IMR-90 (cell line): ENCODE results near the gene INSM1. TPM values are rescaled to one million over a fixed set of nuclear protein-coding genes. Genes with fewer than 3 reads are reported as not detected.

Experiments used
- ATAC-seq: fragments of 200-7000 bp; cut with Tn5 transposase; 2 replicates; pipeline ENCODE4 v1.9.1; 2020; ENCODE audit warnings: low read depth, mild to moderate bottlenecking, moderate library complexity
- BruUV-seq: library from RNA; stranded (reverse); fragments of 400-500 nt; replicated peaks from 2 replicates; lab custom pipeline; 2021; lab: Mats Ljungman, UMichigan
- CTCF ChIA-PET: fragments of 300-600 bp; formaldehyde crosslinking; extraction: SDS; loops from one replicate; lab custom pipeline; 2021; ENCODE audit warnings: antibody characterized with exemption; lab: Yijun Ruan, JAX
- POLR2A ChIA-PET: fragments of 300-600 bp; sonication (Branson Sonifier 250); formaldehyde crosslinking; loops from one replicate; lab custom pipeline; 2022; ENCODE audit warnings: antibody characterized with exemption; ENCODE audit not compliant: unreplicated experiment; lab: Charles Lee
- DNase-seq: peaks from one replicate; pipeline ENCODE4 v3.0.0; 2013
- H2AFZ ChIP-seq: replicated peaks from 2 replicates; pipeline ENCODE3; 2013; ENCODE audit warnings: low read length, mild to moderate bottlenecking; ENCODE audit not compliant: poor library complexity
- H2AK5ac ChIP-seq: 2 replicates; pipeline ENCODE4 v1.6.1; 2013; ENCODE audit warnings: low read depth, low read length, inconsistent platforms
- H2AK9ac ChIP-seq: replicated peaks from 2 replicates; pipeline ENCODE3; 2013; ENCODE audit warnings: mild to moderate bottlenecking, low read depth, low read length, moderate library complexity; ENCODE audit not compliant: poor library complexity
- H2BK120ac ChIP-seq: 2 replicates; pipeline ENCODE4 v1.6.1; 2013; ENCODE audit warnings: low read depth, low read length, inconsistent platforms
- H2BK15ac ChIP-seq: 3 replicates; pipeline ENCODE4 v1.6.1; 2013; ENCODE audit warnings: low read depth, low read length, inconsistent platforms
- H2BK20ac ChIP-seq: 2 replicates; pipeline ENCODE4 v1.6.1; 2013; ENCODE audit warnings: low read depth, mild to moderate bottlenecking, inconsistent platforms, low read length, moderate library complexity
- H2BK5ac ChIP-seq: 2 replicates; pipeline ENCODE4 v1.6.1; 2013; ENCODE audit warnings: mild to moderate bottlenecking, low read depth, low read length, inconsistent platforms; ENCODE audit not compliant: poor library complexity, severe bottlenecking
- H3K14ac ChIP-seq: replicated peaks from 2 replicates; pipeline ENCODE4 v1.6.1; 2013; ENCODE audit warnings: low read depth, low read length, inconsistent platforms
- H3K18ac ChIP-seq: 2 replicates; pipeline ENCODE4 v1.6.1; 2013; ENCODE audit warnings: low read depth, low read length, control low read depth
- H3K23ac ChIP-seq: 2 replicates; pipeline ENCODE4 v1.6.1; 2013; ENCODE audit warnings: low read depth, low read length, inconsistent platforms
- H3K27ac ChIP-seq: 2 replicates; pipeline ENCODE4 v1.5.1; 2013; ENCODE audit warnings: mild to moderate bottlenecking, control low read depth, low read length; ENCODE audit not compliant: insufficient read depth
- H3K27me3 ChIP-seq: 2 replicates; pipeline ENCODE4 v1.6.1; 2013; ENCODE audit warnings: low read length; ENCODE audit not compliant: control insufficient read depth, insufficient read depth
- H3K36me3 ChIP-seq: 2 replicates; pipeline ENCODE4 v1.6.1; 2013; ENCODE audit warnings: low read length, mixed read lengths; ENCODE audit not compliant: control insufficient read depth, insufficient read depth
- H3K4ac ChIP-seq: 2 replicates; pipeline ENCODE4 v1.6.1; 2013; ENCODE audit warnings: low read depth, low read length, inconsistent platforms
- H3K4me1 ChIP-seq: 2 replicates; pipeline ENCODE4 v1.6.1; 2013; ENCODE audit warnings: low read length, mixed read lengths; ENCODE audit not compliant: control insufficient read depth, insufficient read depth
- H3K4me2 ChIP-seq: 2 replicates; pipeline ENCODE4 v1.6.1; 2013; ENCODE audit warnings: low read depth, mild to moderate bottlenecking, control low read depth, low read length, moderate library complexity
- H3K4me3 ChIP-seq: 2 replicates; pipeline ENCODE4 v1.5.1; 2013; ENCODE audit warnings: low read depth, mild to moderate bottlenecking, control low read depth, low read length, moderate library complexity; ENCODE audit not compliant: insufficient read depth
- H3K56ac ChIP-seq: 2 replicates; pipeline ENCODE4 v1.6.1; 2013; ENCODE audit warnings: low read length, inconsistent platforms; ENCODE audit not compliant: insufficient read depth; ENCODE audit errors: extremely low read depth
- H3K79me1 ChIP-seq, 2 experiments: 2 replicates each; pipeline ENCODE4 v1.6.1; 2013; ENCODE audit warnings: low read length in 2 of 2, inconsistent platforms in 1 of 2, low read depth in 1 of 2
- H3K9ac ChIP-seq: 2 replicates; pipeline ENCODE4 v1.6.1; 2013; ENCODE audit warnings: low read depth, low read length, control low read depth
- H3K9me1 ChIP-seq: 2 replicates; pipeline ENCODE4 v1.6.1; 2013; ENCODE audit warnings: low read length, inconsistent platforms; ENCODE audit not compliant: insufficient read depth
- H3K9me3 ChIP-seq: 2 replicates; pipeline ENCODE4 v1.6.1; 2013; ENCODE audit warnings: low read length; ENCODE audit not compliant: control insufficient read depth, insufficient read depth
- H4K20me1 ChIP-seq: 2 replicates; pipeline ENCODE4 v1.6.1; 2013; ENCODE audit warnings: low read length, inconsistent platforms; ENCODE audit not compliant: insufficient read depth
- H4K5ac ChIP-seq: 2 replicates; pipeline ENCODE4 v1.6.1; 2013; ENCODE audit warnings: mild to moderate bottlenecking, low read depth, low read length, control low read depth
- H4K8ac ChIP-seq, 2 experiments: 2 replicates each; pipeline ENCODE4 v1.6.1; 2013; ENCODE audit warnings: low read depth in 2 of 2, low read length in 2 of 2, control low read depth in 1 of 2, inconsistent platforms in 1 of 2
- H4K91ac ChIP-seq: 2 replicates; pipeline ENCODE4 v1.6.1; 2013; ENCODE audit warnings: low read depth, low read length, inconsistent platforms; ENCODE audit not compliant: insufficient read depth
- BHLHE40 ChIP-seq: fragments of 150-350 bp; IDR thresholded peaks from 2 replicates; pipeline ENCODE4 v1.6.1; 2016; ENCODE audit warnings: mild to moderate bottlenecking, low read depth, low read length
- CEBPB ChIP-seq: IDR thresholded peaks from 2 replicates; pipeline ENCODE4 v1.6.1; 2012; ENCODE audit warnings: low read depth, low read length, improper control_type of control experiment
- CHD1 ChIP-seq: IDR thresholded peaks from 2 replicates; pipeline ENCODE4 v1.6.1; 2012; ENCODE audit warnings: low read depth, low read length, improper control_type of control experiment
- FOS ChIP-seq: fragments of 150-350 bp; IDR thresholded peaks from 2 replicates; pipeline ENCODE4 v1.6.1; 2016; ENCODE audit warnings: low read depth, low read length
- MAFK ChIP-seq: IDR thresholded peaks from 2 replicates; pipeline ENCODE4 v1.6.1; 2012; ENCODE audit warnings: low read depth, low read length, improper control_type of control experiment
- MAZ ChIP-seq: IDR thresholded peaks from 2 replicates; pipeline ENCODE4 v1.6.1; 2012; ENCODE audit warnings: low read depth, mild to moderate bottlenecking, low read length, improper control_type of control experiment, moderate library complexity, borderline replicate concordance
- MXI1 ChIP-seq: IDR thresholded peaks from 2 replicates; pipeline ENCODE4 v1.6.1; 2012; ENCODE audit warnings: low read depth, mild to moderate bottlenecking, low read length, moderate library complexity, borderline replicate concordance
- NFE2L2 ChIP-seq: fragments of 150-350 bp; IDR thresholded peaks from 2 replicates; pipeline ENCODE4 v1.6.1; 2016; ENCODE audit warnings: low read depth, mild to moderate bottlenecking, low read length
- POLR2A ChIP-seq: IDR thresholded peaks from 2 replicates; pipeline ENCODE4 v1.6.1; 2012; ENCODE audit warnings: mild to moderate bottlenecking, low read depth, low read length
- RAD21 ChIP-seq: IDR thresholded peaks from 2 replicates; pipeline ENCODE4 v1.6.1; 2012; ENCODE audit warnings: low read length, improper control_type of control experiment
- RCOR1 ChIP-seq: IDR thresholded peaks from 2 replicates; pipeline ENCODE4 v1.6.1; 2012; ENCODE audit warnings: mild to moderate bottlenecking, low read length, improper control_type of control experiment; ENCODE audit not compliant: insufficient replicate concordance
- RFX5 ChIP-seq: IDR thresholded peaks from 2 replicates; pipeline ENCODE4 v1.8.0; 2012; ENCODE audit warnings: low read depth, mild to moderate bottlenecking, low read length, moderate library complexity
- SMC3 ChIP-seq: fragments of 150-350 bp; IDR thresholded peaks from 2 replicates; pipeline ENCODE4 v1.6.1; 2016; ENCODE audit warnings: low read depth, mild to moderate bottlenecking, antibody characterized with exemption, low read length, moderate library complexity
- WGBS, 2 experiments: methylation state at CpG; one replicate each; pipeline versions ENCODE4 v1.1.5 to v1.1.7; 2013; ENCODE audit warnings: missing lambda C conversion rate in 2 of 2; ENCODE audit not compliant: insufficient read length in 1 of 2; ENCODE audit errors: extremely low coverage in 2 of 2; 5-methylcytosine and 5-hydroxymethylcytosine counted together
- dilution Hi-C: fragments of 300-500 bp; cut with HindIII; formaldehyde crosslinking; loops from one replicate; pipeline ENCODE4 v1.14.3; 2018; ENCODE audit warnings: low sequenced_read_pairs; ENCODE audit not compliant: unreplicated experiment
- in situ Hi-C: fragments of 300-500 bp; cut with MboI; formaldehyde crosslinking; loops from 3 replicates; pipeline ENCODE4 v1.14.3; 2019; ENCODE audit warnings: low sequenced_read_pairs, inconsistent platforms, mixed read lengths
- intact Hi-C: fragments of 100-400 bp; cut with micrococcal nuclease; formaldehyde crosslinking; loops from 2 replicates; pipeline ENCODE4 v1.10.0; 2022
- polyA plus RNA-seq, 3 experiments: library from polyadenylated mRNA; depleted of rRNA; stranded (reverse); fragments of >200 nt; gene quantifications; 2 replicates each; pipeline ENCODE4 v1.2.3, GENCODE V29; 2012; ENCODE audit warnings: low replicate concordance in 1 of 3
- total RNA-seq: library from RNA; depleted of rRNA; stranded (reverse); fragments of >200 nt; gene quantifications from 2 replicates; pipeline ENCODE4 v1.2.3, GENCODE V29; 2012
- TF ChIP-seq, protein P1 (sequence below): fragments of 150-350 bp; IDR thresholded peaks from 2 replicates; pipeline ENCODE4 v1.6.1; 2017; ENCODE audit warnings: mild to moderate bottlenecking, antibody characterized with exemption, low read length, low read depth
- TF ChIP-seq, protein P2 (sequence below): conservative IDR thresholded peaks from 2 replicates; pipeline ENCODE4 v1.5.1; 2012; ENCODE audit warnings: mild to moderate bottlenecking, low read depth, low read length, improper control_type of control experiment
- TF ChIP-seq, protein P3 (sequence below): fragments of 150-350 bp; IDR thresholded peaks from 2 replicates; pipeline ENCODE4 v1.6.1; 2016; ENCODE audit warnings: low read depth, mild to moderate bottlenecking, low read length, moderate library complexity, borderline replicate concordance

The INSM1 gene
- total and polyA plus RNA-seq, 2 of the 4 experiments (the other 2 are of a cell fraction): not detected

DNA sequence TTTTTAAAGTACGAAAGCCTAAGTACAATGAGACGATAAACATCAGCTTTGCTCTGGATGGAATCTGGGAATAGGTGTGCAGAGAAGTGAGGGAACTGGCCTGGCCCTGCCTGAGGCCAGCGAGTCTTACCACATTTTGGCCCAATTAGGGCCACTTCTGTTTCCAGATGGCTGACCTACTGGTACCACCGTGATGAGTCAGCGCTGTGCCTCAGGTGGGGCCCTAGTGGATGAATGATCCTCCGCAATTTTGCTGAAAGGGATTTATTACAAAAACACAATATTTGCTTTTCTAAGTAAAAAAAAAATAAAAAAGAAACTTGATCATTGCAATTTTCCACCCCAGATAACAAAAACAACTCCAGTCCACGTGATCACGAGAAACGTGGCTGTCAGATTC is 22.5 kb downstream of the INSM1 start:
- H3K18ac ChIP-seq: no peak overlapping the region
- no peak overlapping the region for H4K5ac ChIP-seq
- no peak overlapping the region for H4K91ac ChIP-seq
- H2AFZ ChIP-seq: no peak overlapping the region
- H3K23ac ChIP-seq: no peak overlapping the region
- ATAC-seq (no peak), DNase-seq (no peak)
- BruUV-seq: no TSS peak
- no peak overlapping the region for H2BK20ac ChIP-seq
- H3K4me3 ChIP-seq: no peak overlapping the region
- no peak overlapping the region for H2BK120ac ChIP-seq
- no peak overlapping the region for H3K14ac ChIP-seq
- H3K9me1 ChIP-seq: peaks cover 3% of the 10 kb centered on the region; the same call in 1 of the 2 replicates
- no peak overlapping the region for H3K4ac ChIP-seq
- H2AK5ac ChIP-seq: no peak overlapping the region
- no peak overlapping the region for H3K27ac ChIP-seq
- in situ Hi-C loops: no loop called here
- H3K27me3 ChIP-seq: peaks cover 9% of the 10 kb centered on the region
- H3K79me1 ChIP-seq: no peaks in the 10 kb centered on the region
- no peak overlapping the region for H4K8ac ChIP-seq
- CTCF ChIA-PET: interaction anchor here (0.7 kb wide), 1 partner anchor 189 kb away, joined by 3 read pairs; no protein-coding TSS in a partner anchor
- no peak overlapping the region for H2BK15ac ChIP-seq
- H4K20me1 ChIP-seq: no peaks in the 10 kb centered on the region
- no peaks in the 10 kb centered on the region for H3K36me3 ChIP-seq
- dilution Hi-C loops: no loop called here
- no peak overlapping the region for H3K4me2 ChIP-seq
- no peak overlapping the region for H3K56ac ChIP-seq
- H2BK5ac ChIP-seq: no peak overlapping the region
- H2AK9ac ChIP-seq: no peak overlapping the region
- no CpG with 5 or more reads among the region's 9 CpGs for WGBS, 2 experiments
- no peak overlapping the region for H3K9ac ChIP-seq
- POLR2A ChIA-PET: no interaction called here
- TF ChIP-seq RAD21 (no peak), NFE2L2 (no peak), POLR2A (no peak), FOS (no peak), MAZ (no peak), CEBPB (no peak), MAFK (no peak), RFX5 (no peak), RCOR1 (no peak), SMC3 (no peak), MXI1 (no peak), CHD1 (no peak), BHLHE40 (no peak)
- TF ChIP-seq, protein P1, sequence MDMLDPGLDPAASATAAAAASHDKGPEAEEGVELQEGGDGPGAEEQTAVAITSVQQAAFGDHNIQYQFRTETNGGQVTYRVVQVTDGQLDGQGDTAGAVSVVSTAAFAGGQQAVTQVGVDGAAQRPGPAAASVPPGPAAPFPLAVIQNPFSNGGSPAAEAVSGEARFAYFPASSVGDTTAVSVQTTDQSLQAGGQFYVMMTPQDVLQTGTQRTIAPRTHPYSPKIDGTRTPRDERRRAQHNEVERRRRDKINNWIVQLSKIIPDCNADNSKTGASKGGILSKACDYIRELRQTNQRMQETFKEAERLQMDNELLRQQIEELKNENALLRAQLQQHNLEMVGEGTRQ: no peak
- TF ChIP-seq, protein P2, sequence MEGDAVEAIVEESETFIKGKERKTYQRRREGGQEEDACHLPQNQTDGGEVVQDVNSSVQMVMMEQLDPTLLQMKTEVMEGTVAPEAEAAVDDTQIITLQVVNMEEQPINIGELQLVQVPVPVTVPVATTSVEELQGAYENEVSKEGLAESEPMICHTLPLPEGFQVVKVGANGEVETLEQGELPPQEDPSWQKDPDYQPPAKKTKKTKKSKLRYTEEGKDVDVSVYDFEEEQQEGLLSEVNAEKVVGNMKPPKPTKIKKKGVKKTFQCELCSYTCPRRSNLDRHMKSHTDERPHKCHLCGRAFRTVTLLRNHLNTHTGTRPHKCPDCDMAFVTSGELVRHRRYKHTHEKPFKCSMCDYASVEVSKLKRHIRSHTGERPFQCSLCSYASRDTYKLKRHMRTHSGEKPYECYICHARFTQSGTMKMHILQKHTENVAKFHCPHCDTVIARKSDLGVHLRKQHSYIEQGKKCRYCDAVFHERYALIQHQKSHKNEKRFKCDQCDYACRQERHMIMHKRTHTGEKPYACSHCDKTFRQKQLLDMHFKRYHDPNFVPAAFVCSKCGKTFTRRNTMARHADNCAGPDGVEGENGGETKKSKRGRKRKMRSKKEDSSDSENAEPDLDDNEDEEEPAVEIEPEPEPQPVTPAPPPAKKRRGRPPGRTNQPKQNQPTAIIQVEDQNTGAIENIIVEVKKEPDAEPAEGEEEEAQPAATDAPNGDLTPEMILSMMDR: no peak
- TF ChIP-seq, protein P3, sequence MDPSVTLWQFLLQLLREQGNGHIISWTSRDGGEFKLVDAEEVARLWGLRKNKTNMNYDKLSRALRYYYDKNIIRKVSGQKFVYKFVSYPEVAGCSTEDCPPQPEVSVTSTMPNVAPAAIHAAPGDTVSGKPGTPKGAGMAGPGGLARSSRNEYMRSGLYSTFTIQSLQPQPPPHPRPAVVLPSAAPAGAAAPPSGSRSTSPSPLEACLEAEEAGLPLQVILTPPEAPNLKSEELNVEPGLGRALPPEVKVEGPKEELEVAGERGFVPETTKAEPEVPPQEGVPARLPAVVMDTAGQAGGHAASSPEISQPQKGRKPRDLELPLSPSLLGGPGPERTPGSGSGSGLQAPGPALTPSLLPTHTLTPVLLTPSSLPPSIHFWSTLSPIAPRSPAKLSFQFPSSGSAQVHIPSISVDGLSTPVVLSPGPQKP: no peak
- H3K9me3 ChIP-seq: no peaks in the 10 kb centered on the region
- peaks cover 17% of the 10 kb centered on the region for H3K4me1 ChIP-seq
- intact Hi-C loops: no loop called here
